HFFc6 (cell line): ENCODE data around the gene ALG9. TPM values are rescaled to one million over a fixed set of nuclear protein-coding genes. Genes with fewer than 3 reads are reported as not detected.
A peak's percentile ranks its signal among the peaks of the same experiment; 100 is the strongest.

ENCODE experiments used
- DNase-seq: peaks from one replicate; pipeline ENCODE4 v3.0.0-alpha.2; 2018
- H3K27ac Mint-ChIP-seq: 2 replicates; pipeline ENCODE4 v1.8.0; 2020; ENCODE audit warnings: mild to moderate bottlenecking, mixed read lengths
- H3K27me3 Mint-ChIP-seq: 2 replicates; pipeline ENCODE4 v1.8.0; 2021; ENCODE audit warnings: mild to moderate bottlenecking, moderate library complexity, mixed read lengths; ENCODE audit not compliant: insufficient read depth
- H3K36me3 Mint-ChIP-seq: 2 replicates; pipeline ENCODE4 v1.8.0; 2021; ENCODE audit warnings: low read depth, mixed read lengths
- H3K4me1 Mint-ChIP-seq: 2 replicates; pipeline ENCODE4 v1.8.0; 2020; ENCODE audit warnings: low read depth, mixed read lengths
- H3K4me3 Mint-ChIP-seq: 2 replicates; pipeline ENCODE4 v1.8.0; 2020; ENCODE audit warnings: mild to moderate bottlenecking, moderate library complexity, mixed read lengths
- H3K9me3 Mint-ChIP-seq: 2 replicates; pipeline ENCODE4 v1.8.0; 2020; ENCODE audit warnings: mild to moderate bottlenecking, mixed read lengths
- total RNA-seq, 6 experiments: library from RNA; stranded (reverse); fragmentation: NEBNext Ultra II Directional; extraction: Animal tissue kit (Norgen Biotek cat#: 25700); gene quantifications; 2 replicates in 1 of 6; 3 replicates in 5 of 6; pipeline ENCODE4 v1.2.3, GENCODE V29; 2021
- TF ChIP-seq, protein P1 (sequence below): fragments of 200-600 bp; sonication (generic); IDR thresholded peaks from 2 replicates; pipeline ENCODE4 v1.5.0; 2021; ENCODE audit warnings: antibody characterized with exemption, mild to moderate bottlenecking

Gene ALG9
- total RNA-seq, 6 experiments from 2014 or later: 31.1 to 44.2 (median 36.5) TPM

DNA sequence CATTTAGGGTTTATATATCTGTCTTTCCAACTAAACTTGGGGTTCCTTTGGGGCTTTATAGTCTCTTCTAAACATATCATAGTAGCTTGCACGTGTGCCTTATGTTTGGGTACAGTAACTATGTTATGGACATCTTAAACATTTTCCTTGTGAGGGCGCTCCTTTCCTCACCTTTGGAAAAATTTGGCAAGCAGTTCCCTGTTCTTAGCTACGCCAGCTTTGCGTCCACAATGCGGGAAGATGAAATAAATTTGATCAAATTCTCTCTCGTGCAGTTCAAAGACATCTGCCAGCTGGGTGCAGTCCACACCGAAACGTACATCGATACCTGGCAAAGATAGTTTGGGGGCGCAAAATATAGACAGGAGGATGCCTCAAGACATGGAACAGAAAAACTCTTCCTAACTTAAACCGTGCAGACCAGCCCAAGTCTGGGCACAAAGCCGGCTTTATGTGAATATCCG lies 7.0 kb upstream of the ALG9 start:
- Mint-ChIP-seq H3K36me3 (peaks cover 5% of the 10 kb centered on the region), H3K27me3 (no peaks in the 10 kb centered on the region), H3K4me3 (peak overlapping the region; percentile 93), H3K4me1 (peaks cover 17% of the 10 kb centered on the region), H3K9me3 (no peaks in the 10 kb centered on the region), H3K27ac (peak overlapping the region; percentile 99)
- DNase-seq: peak; percentile 10
- TF ChIP-seq, protein P1, sequence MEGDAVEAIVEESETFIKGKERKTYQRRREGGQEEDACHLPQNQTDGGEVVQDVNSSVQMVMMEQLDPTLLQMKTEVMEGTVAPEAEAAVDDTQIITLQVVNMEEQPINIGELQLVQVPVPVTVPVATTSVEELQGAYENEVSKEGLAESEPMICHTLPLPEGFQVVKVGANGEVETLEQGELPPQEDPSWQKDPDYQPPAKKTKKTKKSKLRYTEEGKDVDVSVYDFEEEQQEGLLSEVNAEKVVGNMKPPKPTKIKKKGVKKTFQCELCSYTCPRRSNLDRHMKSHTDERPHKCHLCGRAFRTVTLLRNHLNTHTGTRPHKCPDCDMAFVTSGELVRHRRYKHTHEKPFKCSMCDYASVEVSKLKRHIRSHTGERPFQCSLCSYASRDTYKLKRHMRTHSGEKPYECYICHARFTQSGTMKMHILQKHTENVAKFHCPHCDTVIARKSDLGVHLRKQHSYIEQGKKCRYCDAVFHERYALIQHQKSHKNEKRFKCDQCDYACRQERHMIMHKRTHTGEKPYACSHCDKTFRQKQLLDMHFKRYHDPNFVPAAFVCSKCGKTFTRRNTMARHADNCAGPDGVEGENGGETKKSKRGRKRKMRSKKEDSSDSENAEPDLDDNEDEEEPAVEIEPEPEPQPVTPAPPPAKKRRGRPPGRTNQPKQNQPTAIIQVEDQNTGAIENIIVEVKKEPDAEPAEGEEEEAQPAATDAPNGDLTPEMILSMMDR: no peak

DNA sequence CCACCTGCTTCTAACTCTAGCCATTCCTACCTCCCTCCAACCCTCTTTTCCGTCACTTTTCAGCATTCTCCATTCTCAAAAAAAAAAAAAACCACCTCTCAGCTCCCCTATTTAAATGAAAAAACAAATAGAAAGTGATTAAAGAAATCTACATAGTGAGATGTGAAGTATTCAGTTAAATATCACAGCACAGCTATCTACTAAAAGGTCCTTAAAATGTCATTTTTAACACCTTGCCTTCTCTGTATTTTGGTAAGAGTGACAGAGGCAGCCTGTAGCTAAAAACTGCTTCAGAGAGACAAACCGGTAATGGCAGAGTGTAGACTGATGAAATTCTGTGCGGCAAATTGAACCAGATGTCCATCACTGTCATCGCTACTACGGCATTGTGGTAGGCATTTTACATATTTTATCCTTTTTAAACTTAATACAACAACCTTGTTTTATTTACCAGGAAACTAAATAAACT lies 346 bp upstream of the ALG9 start:
- no peak for DNase-seq
- H3K27ac Mint-ChIP-seq: peak overlapping the region; percentile 70
- peaks cover 15% of the 10 kb centered on the region; the same call in 1 of the 2 replicates for H3K36me3 Mint-ChIP-seq
- peaks cover 19% of the 10 kb centered on the region for H3K4me1 Mint-ChIP-seq
- TF ChIP-seq, protein P1: no peak
- H3K4me3 Mint-ChIP-seq: peak overlapping the region; percentile 99
- no peaks in the 10 kb centered on the region for H3K9me3 Mint-ChIP-seq
- no peaks in the 10 kb centered on the region for H3K27me3 Mint-ChIP-seq

DNA sequence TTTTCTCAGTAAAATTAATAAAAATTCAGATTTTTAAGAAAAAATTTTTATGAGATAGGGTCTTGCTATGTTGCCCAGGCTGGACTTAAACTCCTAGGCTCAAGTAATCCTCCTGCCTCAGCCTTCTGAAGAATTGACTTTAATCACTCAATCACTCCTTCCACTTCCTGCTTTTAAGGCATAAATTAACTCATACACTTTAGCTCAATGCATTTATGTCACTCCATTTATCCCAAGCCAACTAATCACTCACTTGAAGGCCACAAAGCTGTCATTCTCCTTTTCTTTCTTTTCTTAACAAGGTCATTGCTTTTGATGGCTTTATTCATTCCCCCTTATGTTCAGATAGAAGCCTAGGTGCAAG lies 877 bp downstream of the ALG9 start:
- Mint-ChIP-seq H3K4me1 (peaks cover 19% of the 10 kb centered on the region), H3K4me3 (peak overlapping the region; percentile 99), H3K27ac (peak overlapping the region; percentile 96), H3K27me3 (no peaks in the 10 kb centered on the region), H3K9me3 (no peaks in the 10 kb centered on the region), H3K36me3 (peaks cover 21% of the 10 kb centered on the region; the same call in 1 of the 2 replicates)
- TF ChIP-seq, protein P1: no peak
- DNase-seq: no peak

DNA sequence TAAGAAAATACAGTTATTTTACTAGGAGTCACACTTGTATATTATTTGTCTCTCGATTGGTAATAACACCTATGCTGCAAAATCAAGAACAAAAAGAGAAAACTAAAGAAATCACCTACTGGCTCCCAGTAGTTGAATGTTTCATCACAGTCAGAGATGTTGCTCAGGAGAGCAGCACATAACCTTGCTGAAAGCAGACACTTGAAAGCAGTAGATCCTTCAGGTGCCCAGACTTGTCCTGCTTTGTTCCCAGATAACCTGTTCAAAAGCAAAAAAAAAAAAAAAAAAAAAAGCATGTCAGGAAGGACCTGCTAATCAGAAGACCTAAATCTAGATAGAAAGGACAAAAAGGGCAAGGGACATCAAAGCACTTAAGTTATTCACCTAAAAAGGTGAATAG lies 1.3 kb downstream of the ALG9 start:
- no peak for DNase-seq
- TF ChIP-seq, protein P1: no peak
- Mint-ChIP-seq H3K27me3 (no peaks in the 10 kb centered on the region), H3K9me3 (no peaks in the 10 kb centered on the region), H3K4me1 (peaks cover 19% of the 10 kb centered on the region), H3K36me3 (peaks cover 21% of the 10 kb centered on the region; the same call in 1 of the 2 replicates), H3K4me3 (peak overlapping the region; percentile 99; the same call in 1 of the 2 replicates), H3K27ac (no peak overlapping the region)

DNA sequence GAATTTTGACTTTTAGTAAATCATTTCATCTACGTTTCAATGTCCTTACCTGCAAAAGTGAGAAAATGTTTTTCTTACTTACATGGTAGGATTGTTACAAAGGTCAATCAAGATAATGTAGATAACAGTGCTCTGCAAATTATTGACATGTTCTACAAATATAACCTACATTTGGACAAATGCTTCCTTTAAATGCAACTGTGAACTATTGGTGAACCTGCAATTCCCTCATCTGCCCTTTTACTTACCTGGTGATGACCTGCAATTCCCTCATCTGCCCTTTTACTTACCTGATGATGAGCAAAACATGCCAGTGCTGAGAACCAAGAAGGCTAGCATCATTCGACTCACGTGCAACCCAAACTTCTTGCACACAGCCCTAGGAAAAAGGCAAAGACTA lies 11.1 kb downstream of the ALG9 start:
- Mint-ChIP-seq H3K4me1 (no peaks in the 10 kb centered on the region), H3K4me3 (no peak overlapping the region), H3K27me3 (no peaks in the 10 kb centered on the region; the same call in 1 of the 2 replicates), H3K27ac (no peak overlapping the region), H3K9me3 (no peaks in the 10 kb centered on the region), H3K36me3 (no peaks in the 10 kb centered on the region; the same call in none of the 2 replicates)
- no peak for DNase-seq
- TF ChIP-seq, protein P1: no peak
